Activated naive CD4-positive, alpha-beta T cell treated with anti-CD3 and anti-CD28 coated beads, Interleukin-2, amount 10 ng/mL, durations not matched to agents 7 days and 5 days (primary cell): ENCODE data around the gene LAMB2.

Experiments used
- CTCF ChIA-PET: fragments of 350-600 bp; sonication (Branson Sonifier 250); formaldehyde crosslinking; loops from one replicate; lab custom pipeline; 2021; ENCODE audit warnings: antibody characterized with exemption; lab: Charles Lee
- DNase-seq: peaks from one replicate; pipeline ENCODE4 v3.0.0-alpha.2; 2020
- H3K27ac Mint-ChIP-seq: one replicate; pipeline ENCODE4 v1.8.0; 2021; ENCODE audit warnings: mild to moderate bottlenecking, moderate library complexity, mixed read lengths
- H3K27me3 Mint-ChIP-seq: one replicate; pipeline ENCODE4 v1.8.0; 2021; ENCODE audit warnings: mild to moderate bottlenecking, mixed read lengths
- H3K36me3 Mint-ChIP-seq: one replicate; pipeline ENCODE4 v1.8.0; 2021; ENCODE audit warnings: mixed read lengths
- H3K4me1 Mint-ChIP-seq: one replicate; pipeline ENCODE4 v1.8.0; 2021; ENCODE audit warnings: mixed read lengths
- H3K4me3 Mint-ChIP-seq: one replicate; pipeline ENCODE4 v1.8.0; 2021; ENCODE audit warnings: mild to moderate bottlenecking, moderate library complexity, mixed read lengths
- H3K9me3 Mint-ChIP-seq: one replicate; pipeline ENCODE4 v1.8.0; 2021; ENCODE audit warnings: mixed read lengths

Gene LAMB2

DNA sequence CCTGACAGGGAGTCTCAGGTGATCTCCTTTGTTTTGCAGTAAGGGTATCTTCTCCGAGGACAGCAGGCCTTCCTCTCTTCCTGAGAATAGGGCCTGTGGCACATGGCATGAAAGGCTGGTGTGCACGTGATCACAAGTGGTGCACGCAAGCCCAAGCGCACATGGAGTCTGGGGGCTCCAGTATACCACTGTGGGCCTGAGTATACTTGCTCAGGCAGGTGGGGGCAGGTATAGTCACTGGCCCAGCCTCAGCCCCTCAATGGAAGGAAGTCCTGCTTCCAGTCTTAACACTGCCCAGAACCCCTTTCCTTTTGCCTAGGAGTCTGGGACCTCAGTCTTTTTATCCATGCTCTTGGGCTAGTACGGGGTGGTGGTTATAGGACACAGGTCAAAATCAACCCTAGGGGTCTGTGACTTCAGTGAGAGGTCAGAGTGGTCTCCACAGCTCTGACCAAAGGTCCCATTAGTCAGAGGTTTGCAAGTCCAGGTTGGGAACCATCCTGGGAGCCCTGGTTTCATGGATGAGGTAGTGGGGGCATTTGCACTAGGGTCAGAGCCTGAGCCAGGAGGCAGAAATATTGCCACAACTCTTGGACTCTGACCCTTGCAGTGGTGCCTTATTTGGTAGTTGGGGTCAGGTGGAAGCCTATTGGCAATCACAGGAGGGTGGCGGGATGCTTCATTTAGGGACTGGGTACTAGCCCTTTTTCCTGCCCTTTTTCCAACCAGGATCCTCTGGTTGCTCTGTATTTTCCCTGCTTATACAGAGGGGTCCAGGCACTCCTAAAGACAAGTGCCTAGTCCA, 34.1 kb upstream of the LAMB2 start:
- peaks cover 21% of the 10 kb centered on the region for H3K36me3 Mint-ChIP-seq
- H3K4me1 Mint-ChIP-seq: peaks cover 48% of the 10 kb centered on the region
- no peaks in the 10 kb centered on the region for H3K9me3 Mint-ChIP-seq
- H3K27me3 Mint-ChIP-seq: peaks cover 18% of the 10 kb centered on the region
- H3K27ac Mint-ChIP-seq: peak overlapping the region; percentile 88
- CTCF ChIA-PET: interaction anchor here (1.4 kb wide), 1 partner anchor 9 kb away, joined by 4 read pairs; no protein-coding TSS in a partner anchor
- DNase-seq: no peak
- H3K4me3 Mint-ChIP-seq: peak overlapping the region; percentile 84

GRCh38 chr3:49165771-49166751, 33.2 kb upstream of the LAMB2 start, which contains the start of gene CCDC71:
TSS of gene CCDC71 (minus strand) at chr3:49166331. CDS start at chr3:49164208, 2,123 bp downstream.
- Mint-ChIP-seq H3K36me3 (peaks cover 23% of the 10 kb centered on the region), H3K4me3 (peak within 1 kb of the TSS; percentile 90), H3K4me1 (peaks cover 53% of the 10 kb centered on the region), H3K27ac (peak within 1 kb of the TSS; percentile 88), H3K9me3 (no peaks in the 10 kb centered on the region), H3K27me3 (peaks cover 12% of the 10 kb centered on the region)
- peak; percentile 85 for DNase-seq
- CTCF ChIA-PET: interaction anchor here (1.4 kb wide), 1 partner anchor 8 kb away, joined by 4 read pairs; no protein-coding TSS in a partner anchor

DNA sequence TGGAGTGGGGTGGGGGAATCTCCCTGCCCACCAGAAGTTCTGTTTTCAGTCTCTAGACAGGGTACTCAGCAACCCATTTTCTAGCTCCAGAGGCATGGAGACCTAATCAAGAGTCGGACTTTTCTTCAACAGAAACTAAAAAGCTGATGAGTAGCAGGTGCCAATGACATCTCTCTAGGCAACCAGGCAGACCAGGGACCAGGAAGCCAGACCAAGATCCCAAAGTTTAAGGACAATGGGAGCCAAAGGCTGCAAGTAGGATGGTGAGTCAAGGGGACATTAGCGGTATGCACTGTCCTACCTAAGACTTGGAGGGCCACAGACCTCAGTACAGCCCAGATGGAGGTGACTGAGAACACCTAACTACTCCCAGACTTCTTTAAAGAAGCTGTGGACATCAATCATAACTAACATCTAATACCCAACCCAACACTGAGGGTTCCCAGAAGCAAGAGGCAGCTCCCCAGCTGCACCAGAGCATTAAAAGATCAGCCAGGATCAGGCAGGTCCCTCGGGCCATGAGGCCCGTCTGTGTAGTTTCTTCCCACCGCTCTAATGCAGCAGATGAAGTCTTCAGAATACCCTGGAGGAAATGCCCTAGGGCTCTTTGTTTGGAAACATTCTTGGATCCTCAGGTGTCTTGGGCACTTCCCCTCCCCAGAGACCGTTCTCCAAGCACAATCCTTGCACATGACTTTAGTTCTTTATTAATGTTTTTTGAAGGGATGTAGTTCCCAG, 32.3 kb upstream of the LAMB2 start:
- peak overlapping the region; percentile 90 for H3K4me3 Mint-ChIP-seq
- peaks cover 11% of the 10 kb centered on the region for H3K27me3 Mint-ChIP-seq
- peaks cover 23% of the 10 kb centered on the region for H3K36me3 Mint-ChIP-seq
- H3K9me3 Mint-ChIP-seq: no peaks in the 10 kb centered on the region
- H3K27ac Mint-ChIP-seq: peak overlapping the region; percentile 84
- H3K4me1 Mint-ChIP-seq: peaks cover 49% of the 10 kb centered on the region
- CTCF ChIA-PET: no interaction called here
- no peak for DNase-seq

GRCh38 chr3:49163609-49164008, 30.8 kb upstream of the LAMB2 start:
- peaks cover 23% of the 10 kb centered on the region for H3K36me3 Mint-ChIP-seq
- CTCF ChIA-PET: no interaction called here
- no peaks in the 10 kb centered on the region for H3K9me3 Mint-ChIP-seq
- peaks cover 47% of the 10 kb centered on the region for H3K4me1 Mint-ChIP-seq
- DNase-seq: no peak
- H3K27me3 Mint-ChIP-seq: peaks cover 7% of the 10 kb centered on the region
- no peak overlapping the region for H3K27ac Mint-ChIP-seq
- H3K4me3 Mint-ChIP-seq: no peak overlapping the region

DNA sequence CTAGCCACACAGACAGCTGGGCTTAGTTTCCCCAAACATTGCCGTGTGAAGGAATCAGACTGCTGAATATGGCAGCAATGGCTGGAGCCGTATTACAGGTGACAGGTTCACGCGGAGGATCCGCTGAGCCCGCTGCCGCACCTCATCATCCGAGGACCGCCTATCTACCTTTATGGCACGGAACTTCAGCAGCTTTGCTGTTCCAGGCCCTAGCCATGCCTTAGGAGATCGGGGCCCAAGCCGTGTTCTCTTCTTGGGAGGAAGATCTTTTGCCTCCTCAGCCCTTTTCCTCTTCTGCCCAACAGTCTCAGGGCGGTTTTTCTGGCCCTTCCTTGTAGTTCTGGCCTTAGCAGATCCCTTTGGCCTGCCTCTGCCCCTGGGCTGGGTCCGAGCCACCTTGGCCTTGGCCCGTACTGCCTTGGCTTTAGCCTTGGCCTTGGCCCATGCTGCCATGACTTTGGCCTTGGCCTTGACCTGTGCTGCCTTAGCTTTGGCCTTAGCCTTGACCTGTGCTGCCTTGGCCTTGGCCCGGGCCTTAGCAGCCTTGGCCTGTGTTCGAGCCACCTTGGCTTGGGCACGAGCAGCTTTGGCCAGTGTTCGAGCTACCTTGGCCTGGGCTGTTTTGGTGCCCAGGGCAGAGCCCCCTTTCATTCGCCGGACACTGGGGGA, 30.0 kb upstream of the LAMB2 start:
- CTCF ChIA-PET: interaction anchor here (2.1 kb wide), 1 partner anchor 8 kb away, joined by 8 read pairs; the partner anchor contains the start of gene KLHDC8B
- no peak for DNase-seq
- H3K27ac Mint-ChIP-seq: no peak overlapping the region
- peaks cover 23% of the 10 kb centered on the region for H3K36me3 Mint-ChIP-seq
- H3K4me1 Mint-ChIP-seq: peaks cover 47% of the 10 kb centered on the region
- peaks cover 2% of the 10 kb centered on the region for H3K27me3 Mint-ChIP-seq
- no peak overlapping the region for H3K4me3 Mint-ChIP-seq
- H3K9me3 Mint-ChIP-seq: no peaks in the 10 kb centered on the region

DNA sequence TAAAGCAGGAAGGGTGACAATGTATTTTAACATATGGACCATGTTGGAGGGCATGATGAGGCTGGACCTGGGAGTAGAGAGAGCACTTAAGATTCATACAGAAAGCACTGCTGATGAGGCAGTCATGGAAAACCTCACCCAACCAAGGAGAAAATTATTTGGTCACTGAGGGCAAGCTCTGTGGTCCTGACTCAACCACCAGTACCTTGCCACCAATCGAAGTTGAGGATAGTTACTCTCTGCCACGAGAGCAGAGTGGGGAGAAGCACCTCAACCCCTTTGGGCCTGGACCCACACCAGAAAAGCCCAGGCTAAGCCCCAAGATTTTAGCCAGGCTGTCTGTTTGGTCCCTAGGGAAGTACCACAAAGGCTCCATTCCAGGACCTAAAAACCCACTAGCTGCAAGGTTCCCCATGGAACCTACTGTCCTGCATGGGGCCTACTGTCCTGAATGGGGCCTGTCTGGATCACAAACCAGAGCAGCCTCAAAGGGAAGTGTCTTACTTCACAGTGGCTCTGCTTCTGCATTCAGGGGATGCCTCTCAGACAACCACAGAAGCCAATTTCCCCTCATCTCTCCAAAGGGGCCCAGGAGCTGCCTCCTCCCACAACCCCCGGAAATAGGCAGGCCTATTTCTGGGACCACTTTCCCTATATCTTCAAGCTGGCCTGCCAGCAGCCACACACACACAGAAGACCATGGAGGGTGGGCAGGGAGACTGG, 29.1 kb upstream of the LAMB2 start:
- Mint-ChIP-seq H3K9me3 (no peaks in the 10 kb centered on the region), H3K4me1 (peaks cover 46% of the 10 kb centered on the region), H3K27ac (no peak overlapping the region), H3K36me3 (peaks cover 23% of the 10 kb centered on the region), H3K27me3 (no peaks in the 10 kb centered on the region), H3K4me3 (no peak overlapping the region)
- CTCF ChIA-PET: interaction anchor here (2.1 kb wide), 1 partner anchor 9 kb away, joined by 8 read pairs; the partner anchor contains the start of gene KLHDC8B
- no peak for DNase-seq

DNA sequence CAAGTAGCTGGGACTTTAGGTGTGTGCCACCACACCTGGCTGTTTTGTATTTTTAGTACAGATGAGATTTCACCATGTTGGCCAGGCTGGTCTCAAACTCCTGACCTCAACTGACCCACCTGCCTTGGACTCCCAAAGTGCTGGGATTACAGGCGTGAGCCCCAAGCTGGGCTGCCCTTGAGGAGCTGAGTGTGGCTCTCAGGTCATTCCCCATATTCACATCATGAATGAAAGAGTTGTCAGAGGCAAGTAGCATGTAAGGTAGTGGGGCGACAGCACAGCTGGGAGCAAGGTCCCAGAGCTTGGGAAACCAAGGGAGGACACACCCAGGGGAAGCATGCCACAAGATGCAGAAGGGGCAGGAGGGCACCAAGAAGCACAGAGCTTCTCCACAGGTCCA, 28.3 kb upstream of the LAMB2 start:
- no peaks in the 10 kb centered on the region for H3K9me3 Mint-ChIP-seq
- H3K36me3 Mint-ChIP-seq: peaks cover 20% of the 10 kb centered on the region
- no peak for DNase-seq
- no peak overlapping the region for H3K27ac Mint-ChIP-seq
- H3K4me3 Mint-ChIP-seq: no peak overlapping the region
- H3K27me3 Mint-ChIP-seq: no peaks in the 10 kb centered on the region
- H3K4me1 Mint-ChIP-seq: peaks cover 39% of the 10 kb centered on the region
- CTCF ChIA-PET: interaction anchor here (2.1 kb wide), 1 partner anchor 10 kb away, joined by 8 read pairs; the partner anchor contains the start of gene KLHDC8B

DNA sequence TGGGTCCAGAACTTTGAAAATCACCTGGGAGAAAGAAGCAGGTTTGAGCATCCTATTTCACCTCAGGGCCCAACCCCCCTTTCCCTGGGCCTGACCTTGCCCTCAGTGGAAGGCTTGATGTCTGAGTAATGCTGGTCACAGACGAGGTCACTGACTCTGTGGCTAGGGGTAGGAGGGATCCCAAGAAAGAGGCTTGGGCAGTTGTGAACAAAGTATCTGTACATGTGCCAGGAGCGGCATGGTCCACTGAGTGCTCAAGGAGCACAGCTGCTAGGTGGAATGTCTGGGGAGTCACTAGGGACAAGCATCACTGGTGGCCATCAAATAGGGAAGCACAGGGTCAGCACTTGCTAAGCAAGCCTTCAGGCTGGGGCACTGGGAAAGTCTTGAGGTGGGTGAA, 25.9 kb upstream of the LAMB2 start:
- no peak overlapping the region for H3K4me3 Mint-ChIP-seq
- H3K27me3 Mint-ChIP-seq: no peaks in the 10 kb centered on the region
- H3K36me3 Mint-ChIP-seq: peaks cover 7% of the 10 kb centered on the region
- DNase-seq: no peak
- H3K9me3 Mint-ChIP-seq: no peaks in the 10 kb centered on the region
- CTCF ChIA-PET: interaction anchor here (0.5 to 1.8 kb wide), 5 partner anchors 8 to 286 kb away, joined by 3 to 8 read pairs (median 4); partner anchors contain the start of genes CCDC71 and P4HTM
- no peak overlapping the region for H3K27ac Mint-ChIP-seq
- peaks cover 19% of the 10 kb centered on the region for H3K4me1 Mint-ChIP-seq

DNA sequence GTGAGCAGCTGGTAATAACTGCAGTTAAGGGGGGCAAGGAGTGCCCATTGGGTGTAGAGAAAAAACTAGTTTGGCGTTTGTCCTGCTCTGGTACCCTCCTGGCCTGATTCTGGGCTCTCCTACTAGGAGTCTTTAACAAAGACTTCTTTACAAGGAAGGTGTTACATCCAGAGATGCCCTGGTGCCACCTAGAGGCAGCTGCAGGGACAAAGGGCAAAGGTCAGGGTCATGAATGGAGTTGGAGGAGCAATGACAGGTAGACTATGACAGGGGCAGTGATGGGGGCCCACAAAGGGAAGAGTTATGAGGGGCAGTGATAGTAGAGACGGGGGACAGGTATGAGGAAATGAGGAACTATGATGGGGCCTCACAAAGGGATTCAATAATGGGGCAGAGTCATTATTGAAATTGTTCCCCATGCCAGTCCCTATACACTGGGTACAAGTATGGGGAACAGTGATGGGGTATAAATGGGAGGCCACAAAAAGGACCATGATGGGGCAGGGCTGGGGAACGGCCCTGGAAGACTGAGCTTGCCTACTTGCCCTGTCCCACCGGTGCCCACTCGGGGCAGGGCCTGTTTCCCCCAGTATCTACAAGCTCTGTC, 25.4 kb upstream of the LAMB2 start:
- Mint-ChIP-seq H3K27ac (no peak overlapping the region), H3K27me3 (no peaks in the 10 kb centered on the region), H3K9me3 (no peaks in the 10 kb centered on the region), H3K4me3 (no peak overlapping the region), H3K4me1 (peaks cover 15% of the 10 kb centered on the region), H3K36me3 (peaks cover 2% of the 10 kb centered on the region)
- DNase-seq: peak; percentile 83
- CTCF ChIA-PET: interaction anchor here (0.5 to 1.8 kb wide), 7 partner anchors 8 to 594 kb away, joined by 3 to 8 read pairs (median 4); partner anchors contain the start of genes CCDC71 and P4HTM

DNA sequence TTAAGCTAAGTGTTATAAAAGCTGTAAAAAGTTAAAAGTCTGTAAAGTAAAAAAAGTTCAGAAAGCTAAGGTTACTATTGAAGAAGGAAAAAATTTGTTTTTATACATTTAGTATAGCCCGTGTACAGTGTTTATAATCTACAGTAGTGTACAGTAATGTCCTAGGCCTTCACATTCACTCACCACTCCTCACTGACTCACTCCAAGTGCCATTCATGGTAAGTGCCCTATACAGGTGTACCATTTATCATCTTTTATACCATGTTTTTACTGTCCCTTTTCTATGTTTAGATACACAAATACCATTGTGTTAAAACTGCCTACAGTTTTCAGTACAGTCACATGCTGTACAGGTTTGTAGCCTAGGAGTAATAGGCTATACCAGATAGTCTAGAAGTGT, 24.4 kb upstream of the LAMB2 start:
- Mint-ChIP-seq H3K4me3 (no peak overlapping the region), H3K4me1 (peaks cover 11% of the 10 kb centered on the region), H3K9me3 (no peaks in the 10 kb centered on the region), H3K27me3 (no peaks in the 10 kb centered on the region), H3K27ac (no peak overlapping the region), H3K36me3 (peaks cover 2% of the 10 kb centered on the region)
- DNase-seq: no peak
- CTCF ChIA-PET: interaction anchor here (0.6 to 1.8 kb wide), 6 partner anchors 9 to 461 kb away, joined by 3 to 6 read pairs (median 4); partner anchors contain the start of gene CCDC71

DNA sequence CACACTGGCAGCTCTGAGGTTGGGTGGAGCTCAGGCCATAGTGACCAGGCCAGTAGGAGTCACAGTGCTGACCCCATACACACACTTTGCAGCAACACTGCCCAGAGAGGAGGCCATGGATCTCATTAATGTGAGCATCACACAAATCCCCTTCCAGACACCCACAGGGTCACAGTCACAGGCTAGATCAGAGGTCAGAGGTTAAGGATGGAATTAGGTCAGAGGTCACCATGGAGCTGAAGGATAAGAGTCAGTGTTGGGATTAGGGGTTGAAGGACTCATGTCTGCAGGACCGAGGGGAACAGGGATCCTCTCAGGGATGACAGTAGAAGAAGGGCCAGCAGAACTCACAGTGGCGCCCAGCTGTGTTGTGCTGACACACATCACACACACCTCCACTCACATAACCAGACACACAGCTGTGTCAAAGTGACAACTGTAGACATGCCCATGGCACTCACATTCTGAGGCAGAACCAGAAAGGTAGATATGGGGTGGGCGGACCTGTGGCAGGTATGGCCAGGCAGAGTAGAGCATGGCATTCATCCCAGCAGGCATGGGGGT, 20.6 kb upstream of the LAMB2 start:
- no peak for DNase-seq
- Mint-ChIP-seq H3K4me1 (no peaks in the 10 kb centered on the region), H3K9me3 (no peaks in the 10 kb centered on the region), H3K4me3 (no peak overlapping the region), H3K27me3 (peaks cover 4% of the 10 kb centered on the region), H3K36me3 (no peaks in the 10 kb centered on the region), H3K27ac (no peak overlapping the region)
- CTCF ChIA-PET: no interaction called here

DNA sequence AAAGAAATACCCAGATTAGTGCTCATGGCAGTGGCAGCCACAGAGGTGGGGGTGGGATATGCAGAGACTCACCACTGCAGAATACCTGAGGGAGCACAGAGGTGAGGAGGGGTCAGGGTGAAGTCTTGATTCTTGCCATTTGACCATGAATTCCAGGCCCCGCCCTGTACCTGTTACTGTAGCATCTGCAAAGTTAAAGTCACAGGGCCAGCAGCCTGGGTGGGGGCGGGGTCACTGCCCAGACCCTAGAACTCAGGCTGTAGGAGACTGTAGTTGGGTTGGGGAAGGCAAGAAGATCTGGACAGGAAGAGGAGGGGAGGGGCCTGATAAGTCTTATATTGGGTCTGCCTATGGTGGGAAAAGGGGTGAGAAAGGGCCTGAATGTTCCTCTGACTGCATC, 18.8 kb upstream of the LAMB2 start:
- Mint-ChIP-seq H3K4me1 (no peaks in the 10 kb centered on the region), H3K9me3 (no peaks in the 10 kb centered on the region), H3K27me3 (peaks cover 4% of the 10 kb centered on the region), H3K27ac (no peak overlapping the region), H3K4me3 (no peak overlapping the region), H3K36me3 (no peaks in the 10 kb centered on the region)
- CTCF ChIA-PET: no interaction called here
- DNase-seq: no peak
